K562 (cell line): ENCODE results near the gene CHCHD1. TPM values are rescaled to one million over a fixed set of nuclear protein-coding genes. Genes with fewer than 3 reads are reported as not detected.
A peak's percentile ranks its signal among the peaks of the same experiment; 100 is the strongest.

ENCODE experiments used
- CBX2 ChIP-seq: fragments of 200-600 bp; sonication (generic); IDR thresholded peaks from one replicate; pipeline ENCODE4 v1.6.1; 2012; ENCODE audit warnings: mild to moderate bottlenecking, low read length, inconsistent platforms; ENCODE audit not compliant: insufficient read depth, poor library complexity, severe bottlenecking
- CREB3L1 ChIP-seq: fragments of 450-650 bp; IDR thresholded peaks from 2 replicates; pipeline ENCODE4 v1.6.1; 2014; ENCODE audit warnings: low read depth, mild to moderate bottlenecking, moderate library complexity, borderline replicate concordance
- DMBX1 ChIP-seq: fragments of 250-450 bp; sonication (Bioruptor Pico); IDR thresholded peaks from 2 replicates; pipeline ENCODE4 v1.8.0; 2022; ENCODE audit warnings: inconsistent platforms, mild to moderate bottlenecking, moderate library complexity, borderline replicate concordance
- FOSL1 ChIP-seq: fragments of 200-800 bp; sonication (Bioruptor generic); conservative IDR thresholded peaks from 2 replicates; pipeline ENCODE4 v1.6.1; 2016; ENCODE audit warnings: missing genetic modification characterization, missing compliant biosample characterization
- HNRNPL ChIP-seq: fragments of 200-400 bp; formaldehyde crosslinking; IDR thresholded peaks from 2 replicates; pipeline ENCODE4 v1.6.1; 2017; ENCODE audit warnings: low read depth, mild to moderate bottlenecking, low read length
- PBX2 ChIP-seq, 2 experiments: IDR thresholded peaks in 1 of 2; conservative IDR thresholded peaks in 1 of 2; 2 replicates each; pipeline ENCODE4 v1.6.1; 2016; ENCODE audit warnings: low read depth in 2 of 2, mild to moderate bottlenecking in 1 of 2, missing compliant biosample characterization in 1 of 2, missing genetic modification characterization in 1 of 2, moderate library complexity in 1 of 2
- POLR2AphosphoS5 ChIP-seq: IDR thresholded peaks from 2 replicates; pipeline ENCODE4 v1.6.1; 2011; ENCODE audit warnings: mild to moderate bottlenecking, low read depth, low read length, moderate library complexity; ENCODE audit not compliant: control insufficient read depth, insufficient read depth
- POLR3G ChIP-seq: IDR thresholded peaks from 2 replicates; pipeline ENCODE4 v1.6.1; 2011; ENCODE audit not compliant: insufficient read length, insufficient replicate concordance; ENCODE audit errors: extremely low read depth
- SREBF1 ChIP-seq: fragments of 150-350 bp; IDR thresholded peaks from 2 replicates; pipeline ENCODE4 v1.6.1; 2014; ENCODE audit warnings: antibody characterized with exemption, low read depth, low read length, borderline replicate concordance
- SUPT5H ChIP-seq: fragments of 450-650 bp; IDR thresholded peaks from 2 replicates; pipeline ENCODE4 v1.6.1; 2016
- TEAD2 ChIP-seq: fragments of 450-650 bp; IDR thresholded peaks from 2 replicates; pipeline ENCODE4 v1.6.1; 2016; ENCODE audit warnings: missing genetic modification characterization, control low read depth, missing compliant biosample characterization
- ZFP1 ChIP-seq: fragments of 450-650 bp; formaldehyde crosslinking; IDR thresholded peaks from 2 replicates; pipeline ENCODE4 v1.4.0; 2020; ENCODE audit warnings: mild to moderate bottlenecking, mixed read lengths
- ZNF165 ChIP-seq: fragments of 250-450 bp; sonication (Bioruptor Pico); IDR thresholded peaks from 2 replicates; pipeline ENCODE4 v1.4.0; 2020; ENCODE audit warnings: borderline replicate concordance
- ZNF57 ChIP-seq: fragments of 450-650 bp; formaldehyde crosslinking; IDR thresholded peaks from 2 replicates; pipeline ENCODE4 v1.4.0; 2020; ENCODE audit warnings: mild to moderate bottlenecking, moderate library complexity
- ZNF592 ChIP-seq: fragments of 450-650 bp; IDR thresholded peaks from 2 replicates; pipeline ENCODE4 v1.6.1; 2017; ENCODE audit warnings: antibody characterized with exemption, mild to moderate bottlenecking
- ZNF695 ChIP-seq: fragments of 450-650 bp; formaldehyde crosslinking; IDR thresholded peaks from 2 replicates; pipeline ENCODE4 v1.4.0; 2020; ENCODE audit warnings: mild to moderate bottlenecking, moderate library complexity
- ZNF696 ChIP-seq: fragments of 250-450 bp; sonication (Bioruptor Pico); conservative IDR thresholded peaks from 2 replicates; pipeline ENCODE4 v1.4.0; 2020; ENCODE audit warnings: mild to moderate bottlenecking, moderate library complexity
- ZNF830 ChIP-seq: fragments of 250-450 bp; sonication (Bioruptor Pico); IDR thresholded peaks from 2 replicates; pipeline ENCODE4 v1.5.0; 2021; ENCODE audit warnings: mild to moderate bottlenecking
- polyA plus RNA-seq, 8 experiments: library from polyadenylated mRNA; depleted of rRNA in 4 of 8; stranded (reverse) in 5 of 8; unstranded in 3 of 8; fragments of >200 nt; fragmentation: Nextera tagmentation in 2 of 8; fragmentation: Illumina TruSeq in 1 of 8; extraction: Ambion mirVana in 2 of 8; extraction: Trizol in 1 of 8; gene quantifications; 2 replicates each; pipeline versions ENCODE4 v1.2.1 to v1.2.3, GENCODE V29; 2011 to 2014; ENCODE audit warnings: inconsistent platforms in 1 of 8, missing spikeins in 1 of 8
- total RNA-seq, 7 experiments: library from RNA; depleted of rRNA in 6 of 7; stranded (reverse); fragments of >200 nt in 6 of 7; fragmentation: Illumina TruSeq in 2 of 7; extraction: Trizol in 2 of 7; gene quantifications; 2 replicates each; pipeline versions ENCODE4 v1.2.1 to v1.2.3, GENCODE V29; 2011 to 2021; ENCODE audit warnings: low replicate concordance in 1 of 7

CHCHD1 gene
- total and polyA plus RNA-seq, 9 of the 15 experiments (the other 6 are each of a cell fraction or from before 2014, with no cell fraction given) = 52.9 to 126 (median 83.4) TPM

GRCh38 chr10:73743327-73743904 lies 38.4 kb upstream of the CHCHD1 start (continued):
- TF ChIP-seq FOSL1 (tag) (no peak), CBX2 (no peak), ZNF695 (CRISPR knock-in tag) (peak; percentile 92), DMBX1 (CRISPR knock-in tag) (peak; percentile 99), ZFP1 (CRISPR knock-in tag) (peak; percentile 89), POLR3G (no peak), ZNF696 (CRISPR knock-in tag) (peak; percentile 87), ZNF830 (CRISPR knock-in tag) (peak; percentile 85; the same call in 1 of the 2 replicates), ZNF57 (peak; percentile 92), SUPT5H (no peak), CREB3L1 (no peak), POLR2AphosphoS5 (no peak), ZNF592 (peak; percentile 100), ZNF165 (peak; percentile 94), HNRNPL (no peak), TEAD2 (peak; percentile 95), SREBF1 (no peak), PBX2 (CRISPR knock-in tag; IDR thresholded peaks at IDR 0.05; ENCODE audit: low read depth) (no peak), PBX2 (tag; conservative IDR thresholded peaks at IDR 0.05; ENCODE audit: low read depth) (peak; percentile 84)
